ENCODE data around the gene ZNF189.
A peak's percentile ranks its signal among the peaks of the same experiment; 100 is the strongest.

- TF ChIP-seq CTCF (IDR thresholded peaks at IDR 0.05), result peak; percentile 29 to 78
- no peak for TF ChIP-seq POLR2A (IDR thresholded peaks at IDR 0.05)
- TF ChIP-seq POLR2AphosphoS5 (IDR thresholded peaks at IDR 0.05), result no peak
Measured at GRCh38 chr9:101458963-101459631, 60.4 kb downstream of the ZNF189 start.

Measured in suprapubic skin (tissue), 4 donors.